Thyroid gland (tissue), 4 donors: Measurements from ENCODE around the gene SUPT3H.

ENCODE experiments used
- CTCF ChIP-seq, 6 experiments: fragments of 200-600 bp in 3 of 6; fragments of 450-650 bp in 3 of 6; sonication (generic) in 3 of 6; IDR thresholded peaks; one replicate each; pipeline ENCODE4 v1.5.1; 2016 to 2019; ENCODE audit warnings: antibody characterized with exemption in 6 of 6, mild to moderate bottlenecking in 2 of 6, inconsistent platforms in 1 of 6, moderate library complexity in 1 of 6
- POLR2A ChIP-seq, 2 donors: fragments of 450-650 bp; IDR thresholded peaks; one replicate each; pipeline ENCODE4 v1.6.1; 2017; ENCODE audit warnings: antibody characterized with exemption in 2 of 2, mild to moderate bottlenecking in 2 of 2, moderate library complexity in 1 of 2

DNA sequence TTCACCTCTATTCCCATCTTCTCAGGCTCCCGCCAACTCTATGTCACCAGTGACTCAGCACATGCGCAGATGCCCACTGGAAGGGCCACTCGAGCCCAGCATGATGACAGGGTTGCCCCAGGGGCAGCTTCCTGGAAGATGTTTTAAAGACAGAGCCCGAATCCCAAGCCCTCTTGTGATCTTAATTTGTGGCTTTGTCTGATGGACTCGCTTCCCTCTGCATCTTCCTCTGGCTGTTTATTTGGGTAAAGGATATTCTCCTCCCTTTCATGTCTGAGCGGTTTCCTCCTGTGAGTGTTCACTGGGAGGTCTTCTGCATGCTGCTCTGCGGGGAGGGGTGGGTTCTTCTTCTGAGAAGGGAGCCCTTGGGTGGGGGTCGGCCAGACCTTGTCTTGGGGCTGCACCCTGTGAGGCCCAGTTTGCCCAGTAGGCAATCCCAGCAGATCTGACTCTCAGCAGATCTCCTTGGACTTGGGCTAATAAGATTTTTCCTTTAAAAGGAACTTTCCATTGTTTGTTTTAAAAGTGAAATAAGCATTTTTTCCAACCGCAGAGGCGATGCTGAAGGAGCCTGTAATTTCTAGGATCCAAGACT lies 589.2 kb downstream of the SUPT3H start:
- TF ChIP-seq CTCF (IDR thresholded peaks at IDR 0.05): no peak
- no peak for TF ChIP-seq POLR2A (IDR thresholded peaks at IDR 0.05)
